Trophoblast cell (in vitro differentiated cells and primary cell): ENCODE measurements around the gene PADI3.

ENCODE experiments used
- DNase-seq, 2 donors: peaks; one replicate each; pipeline ENCODE4 v3.0.0-alpha.2; 2016
- H2AFZ ChIP-seq: 2 replicates; pipeline ENCODE4 v1.6.1; 2013; ENCODE audit warnings: low read length, moderate library complexity, mild to moderate bottlenecking; ENCODE audit not compliant: insufficient read depth, poor library complexity
- H2AK5ac ChIP-seq: 2 replicates; pipeline ENCODE4 v1.6.1; 2013; ENCODE audit warnings: mild to moderate bottlenecking, low read length
- H2BK120ac ChIP-seq: 2 replicates; pipeline ENCODE4 v1.6.1; 2013; ENCODE audit warnings: low read length, mild to moderate bottlenecking, moderate library complexity; ENCODE audit not compliant: insufficient read depth, poor library complexity
- H2BK12ac ChIP-seq: 2 replicates; pipeline ENCODE4 v1.6.1; 2013; ENCODE audit warnings: mild to moderate bottlenecking, low read length, moderate library complexity
- H2BK5ac ChIP-seq: 2 replicates; pipeline ENCODE4 v1.6.1; 2013; ENCODE audit warnings: low read length, low read depth, moderate library complexity, mild to moderate bottlenecking; ENCODE audit not compliant: poor library complexity
- H3K14ac ChIP-seq: 2 replicates; pipeline ENCODE4 v1.6.1; 2013; ENCODE audit warnings: mild to moderate bottlenecking, low read length
- H3K18ac ChIP-seq: 2 replicates; pipeline ENCODE4 v1.6.1; 2013; ENCODE audit warnings: mild to moderate bottlenecking, low read length
- H3K23ac ChIP-seq: 2 replicates; pipeline ENCODE4 v1.6.1; 2013; ENCODE audit warnings: low read length
- H3K27ac ChIP-seq: 2 replicates; pipeline ENCODE4 v1.5.1; 2013; ENCODE audit warnings: low read depth, mild to moderate bottlenecking, inconsistent platforms, low read length, moderate library complexity
- H3K27me3 ChIP-seq: 2 replicates; pipeline ENCODE4 v1.6.1; 2013; ENCODE audit warnings: inconsistent platforms, mild to moderate bottlenecking, low read length, moderate library complexity; ENCODE audit not compliant: insufficient read depth
- H3K36me3 ChIP-seq, 2 experiments: 1 replicate in 1 of 2; 2 replicates in 1 of 2; pipeline ENCODE4 v1.6.1; 2013; ENCODE audit warnings: low read length in 2 of 2, mild to moderate bottlenecking in 2 of 2, moderate library complexity in 1 of 2; ENCODE audit not compliant: insufficient read depth in 2 of 2, control insufficient read depth in 1 of 2
- H3K4ac ChIP-seq: 2 replicates; pipeline ENCODE4 v1.6.1; 2013; ENCODE audit warnings: low read depth, mild to moderate bottlenecking, low read length, moderate library complexity
- H3K4me1 ChIP-seq, 2 experiments: 1 replicate in 1 of 2; 2 replicates in 1 of 2; pipeline ENCODE4 v1.6.1; 2013; ENCODE audit warnings: low read length in 2 of 2, mild to moderate bottlenecking in 2 of 2, moderate library complexity in 1 of 2; ENCODE audit not compliant: insufficient read depth in 2 of 2, control insufficient read depth in 1 of 2
- H3K4me2 ChIP-seq: 2 replicates; pipeline ENCODE4 v1.6.1; 2013; ENCODE audit warnings: inconsistent platforms, mild to moderate bottlenecking, low read length, moderate library complexity
- H3K4me3 ChIP-seq: 2 replicates; pipeline ENCODE4 v1.5.1; 2013; ENCODE audit warnings: mild to moderate bottlenecking, low read depth, low read length, inconsistent platforms
- H3K79me1 ChIP-seq: one replicate; pipeline ENCODE4 v1.6.1; 2013; ENCODE audit warnings: low read length
- H3K79me2 ChIP-seq: 2 replicates; pipeline ENCODE4 v1.6.1; 2013; ENCODE audit warnings: low read length, mild to moderate bottlenecking; ENCODE audit not compliant: control insufficient read depth, insufficient read depth, poor library complexity
- H3K9ac ChIP-seq: 2 replicates; pipeline ENCODE4 v1.6.1; 2013; ENCODE audit warnings: mild to moderate bottlenecking, low read length
- H3K9me3 ChIP-seq: 2 replicates; pipeline ENCODE4 v1.6.1; 2013; ENCODE audit warnings: low read depth, mild to moderate bottlenecking, control low read depth, inconsistent platforms, low read length; ENCODE audit not compliant: insufficient read depth
- H4K12ac ChIP-seq: 2 replicates; pipeline ENCODE4 v1.6.1; 2013; ENCODE audit warnings: low read depth, mild to moderate bottlenecking, low read length, moderate library complexity
- H4K8ac ChIP-seq: 2 replicates; pipeline ENCODE4 v1.6.1; 2013; ENCODE audit warnings: low read depth, mild to moderate bottlenecking, low read length, moderate library complexity
- H4K91ac ChIP-seq: one replicate; pipeline ENCODE4 v1.6.1; 2013; ENCODE audit warnings: low read depth, mild to moderate bottlenecking, low read length, moderate library complexity
- WGBS: extraction: QIAGEN DNeasy Blood & Tissue Kit; methylation state at CpG from one replicate; pipeline ENCODE4 v1.1.7; 2013; ENCODE audit warnings: missing lambda C conversion rate; ENCODE audit not compliant: insufficient read length, insufficient coverage; ENCODE audit errors: extremely low coverage; 5-methylcytosine and 5-hydroxymethylcytosine counted together

PADI3 gene

GRCh38 chr1:17306407-17306806 is 57.5 kb downstream of the PADI3 start:
- Histone ChIP-seq H3K4me3 (no peak overlapping the region), H3K4me2 (no peak overlapping the region), H2BK12ac (no peak overlapping the region), H3K9me3 (peaks cover 4% of the 10 kb centered on the region), H3K79me1 (no peaks in the 10 kb centered on the region), H3K27ac (no peak overlapping the region), H3K18ac (no peak overlapping the region), H3K14ac (no peak overlapping the region), H4K8ac (no peak overlapping the region), H3K4me1 (peaks cover 9 to 13% of the 10 kb centered on the region in 2 experiments), H3K4ac (no peak overlapping the region), H3K9ac (no peak overlapping the region), H2BK5ac (no peak overlapping the region), H3K36me3 (no peaks in the 10 kb centered on the region), H2AFZ (no peak overlapping the region), H3K79me2 (no peaks in the 10 kb centered on the region), H3K27me3 (no peaks in the 10 kb centered on the region), H4K91ac (no peak overlapping the region), H2BK120ac (no peak overlapping the region), H2AK5ac (no peak overlapping the region), H3K23ac (no peak overlapping the region), H4K12ac (no peak overlapping the region)
- no CpG with 5 or more reads among the region's 6 CpGs for WGBS
- DNase-seq = no peak

GRCh38 chr1:17306921-17307320 is 58.0 kb downstream of the PADI3 start:
- Histone ChIP-seq H3K4me2 (no peak overlapping the region), H3K9ac (no peak overlapping the region), H3K14ac (no peak overlapping the region), H2BK5ac (no peak overlapping the region), H2BK120ac (no peak overlapping the region), H3K23ac (no peak overlapping the region), H3K4ac (no peak overlapping the region), H4K8ac (no peak overlapping the region), H3K4me3 (no peak overlapping the region), H3K27ac (no peak overlapping the region), H4K12ac (no peak overlapping the region), H4K91ac (no peak overlapping the region), H3K27me3 (no peaks in the 10 kb centered on the region), H2BK12ac (no peak overlapping the region), H3K79me1 (no peaks in the 10 kb centered on the region), H2AFZ (no peak overlapping the region), H3K36me3 (no peaks in the 10 kb centered on the region), H2AK5ac (no peak overlapping the region), H3K4me1 (peaks cover 9 to 13% of the 10 kb centered on the region in 2 experiments), H3K18ac (no peak overlapping the region), H3K9me3 (peaks cover 2% of the 10 kb centered on the region), H3K79me2 (no peaks in the 10 kb centered on the region)
- DNase-seq = no peak
- WGBS = no CpG with 5 or more reads among the region's 6 CpGs

GRCh38 chr1:17307329-17307728 is 58.4 kb downstream of the PADI3 start:
- H3K9me3 ChIP-seq = no peaks in the 10 kb centered on the region
- H3K4ac ChIP-seq = no peak overlapping the region
- H2BK5ac ChIP-seq = no peak overlapping the region
- H3K4me3 ChIP-seq = no peak overlapping the region
- peaks cover 9 to 13% of the 10 kb centered on the region in 2 experiments for H3K4me1 ChIP-seq
- H3K4me2 ChIP-seq = no peak overlapping the region
- no peaks in the 10 kb centered on the region for H3K79me1 ChIP-seq
- no peak for DNase-seq
- H3K18ac ChIP-seq = no peak overlapping the region
- H3K14ac ChIP-seq = no peak overlapping the region
- H2BK12ac ChIP-seq = no peak overlapping the region
- H2AK5ac ChIP-seq = no peak overlapping the region
- H2BK120ac ChIP-seq = no peak overlapping the region
- H3K27ac ChIP-seq = no peak overlapping the region
- no peak overlapping the region for H3K9ac ChIP-seq
- no peak overlapping the region for H3K23ac ChIP-seq
- H3K79me2 ChIP-seq = no peaks in the 10 kb centered on the region
- H4K12ac ChIP-seq = no peak overlapping the region
- WGBS = no CpG with 5 or more reads among the region's 6 CpGs
- no peak overlapping the region for H4K8ac ChIP-seq
- no peaks in the 10 kb centered on the region for H3K27me3 ChIP-seq
- no peak overlapping the region for H4K91ac ChIP-seq
- no peak overlapping the region for H2AFZ ChIP-seq
- H3K36me3 ChIP-seq = no peaks in the 10 kb centered on the region

GRCh38 chr1:17307946-17308345 is 59.0 kb downstream of the PADI3 start, which contains the start of gene PADI4:
Gene PADI4 (plus strand): TSS chr1:17308197. CDS start chr1:17308223, 26 bp downstream.
- Histone ChIP-seq H3K79me1 (no peaks in the 10 kb centered on the region), H3K18ac (no peak within 1 kb of the TSS), H3K4me3 (no peak within 1 kb of the TSS), H2BK12ac (no peak within 1 kb of the TSS), H3K79me2 (no peaks in the 10 kb centered on the region), H3K9ac (no peak within 1 kb of the TSS), H4K12ac (no peak within 1 kb of the TSS), H2BK5ac (no peak within 1 kb of the TSS), H3K27ac (no peak within 1 kb of the TSS), H3K4ac (no peak within 1 kb of the TSS), H4K91ac (no peak within 1 kb of the TSS), H2BK120ac (no peak within 1 kb of the TSS), H3K9me3 (no peaks in the 10 kb centered on the region), H3K23ac (no peak within 1 kb of the TSS), H3K4me2 (no peak within 1 kb of the TSS), H2AK5ac (no peak within 1 kb of the TSS), H3K4me1 (peaks cover 9 to 13% of the 10 kb centered on the region in 2 experiments), H2AFZ (no peak within 1 kb of the TSS), H3K27me3 (no peaks in the 10 kb centered on the region), H3K36me3 (no peaks in the 10 kb centered on the region), H4K8ac (no peak within 1 kb of the TSS), H3K14ac (no peak within 1 kb of the TSS)
- no peak for DNase-seq
- no CpG with 5 or more reads among the region's 8 CpGs for WGBS
